ENCODE measurements around the gene MBD5.

DNA sequence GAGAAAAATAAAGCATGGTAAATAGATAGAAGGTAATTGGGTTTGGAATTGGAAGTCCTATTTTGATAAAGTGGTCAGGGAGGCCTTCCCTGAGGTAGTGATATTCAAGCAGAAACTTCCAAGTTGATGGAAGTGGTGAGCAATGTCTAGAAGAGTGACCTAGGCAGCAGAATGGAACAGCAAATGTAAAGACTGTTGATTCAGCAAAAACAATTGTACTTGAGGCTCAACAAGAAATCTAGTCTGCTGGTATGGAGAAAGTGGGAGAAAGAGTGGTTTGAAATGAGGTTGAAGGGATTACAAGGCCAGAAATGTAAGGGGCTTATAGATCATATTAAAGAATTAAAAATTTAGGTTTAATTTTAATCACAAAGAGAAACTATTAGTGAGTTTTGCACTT is 181.3 kb downstream of the MBD5 start:
- TF ChIP-seq, protein P1, sequence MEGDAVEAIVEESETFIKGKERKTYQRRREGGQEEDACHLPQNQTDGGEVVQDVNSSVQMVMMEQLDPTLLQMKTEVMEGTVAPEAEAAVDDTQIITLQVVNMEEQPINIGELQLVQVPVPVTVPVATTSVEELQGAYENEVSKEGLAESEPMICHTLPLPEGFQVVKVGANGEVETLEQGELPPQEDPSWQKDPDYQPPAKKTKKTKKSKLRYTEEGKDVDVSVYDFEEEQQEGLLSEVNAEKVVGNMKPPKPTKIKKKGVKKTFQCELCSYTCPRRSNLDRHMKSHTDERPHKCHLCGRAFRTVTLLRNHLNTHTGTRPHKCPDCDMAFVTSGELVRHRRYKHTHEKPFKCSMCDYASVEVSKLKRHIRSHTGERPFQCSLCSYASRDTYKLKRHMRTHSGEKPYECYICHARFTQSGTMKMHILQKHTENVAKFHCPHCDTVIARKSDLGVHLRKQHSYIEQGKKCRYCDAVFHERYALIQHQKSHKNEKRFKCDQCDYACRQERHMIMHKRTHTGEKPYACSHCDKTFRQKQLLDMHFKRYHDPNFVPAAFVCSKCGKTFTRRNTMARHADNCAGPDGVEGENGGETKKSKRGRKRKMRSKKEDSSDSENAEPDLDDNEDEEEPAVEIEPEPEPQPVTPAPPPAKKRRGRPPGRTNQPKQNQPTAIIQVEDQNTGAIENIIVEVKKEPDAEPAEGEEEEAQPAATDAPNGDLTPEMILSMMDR (IDR thresholded peaks at IDR 0.05) = no peak
- TF ChIP-seq TAF1 (IDR thresholded peaks at IDR 0.05; ENCODE audit: borderline replicate concordance, low read depth, low read length) = no peak
- TF ChIP-seq, protein P2, sequence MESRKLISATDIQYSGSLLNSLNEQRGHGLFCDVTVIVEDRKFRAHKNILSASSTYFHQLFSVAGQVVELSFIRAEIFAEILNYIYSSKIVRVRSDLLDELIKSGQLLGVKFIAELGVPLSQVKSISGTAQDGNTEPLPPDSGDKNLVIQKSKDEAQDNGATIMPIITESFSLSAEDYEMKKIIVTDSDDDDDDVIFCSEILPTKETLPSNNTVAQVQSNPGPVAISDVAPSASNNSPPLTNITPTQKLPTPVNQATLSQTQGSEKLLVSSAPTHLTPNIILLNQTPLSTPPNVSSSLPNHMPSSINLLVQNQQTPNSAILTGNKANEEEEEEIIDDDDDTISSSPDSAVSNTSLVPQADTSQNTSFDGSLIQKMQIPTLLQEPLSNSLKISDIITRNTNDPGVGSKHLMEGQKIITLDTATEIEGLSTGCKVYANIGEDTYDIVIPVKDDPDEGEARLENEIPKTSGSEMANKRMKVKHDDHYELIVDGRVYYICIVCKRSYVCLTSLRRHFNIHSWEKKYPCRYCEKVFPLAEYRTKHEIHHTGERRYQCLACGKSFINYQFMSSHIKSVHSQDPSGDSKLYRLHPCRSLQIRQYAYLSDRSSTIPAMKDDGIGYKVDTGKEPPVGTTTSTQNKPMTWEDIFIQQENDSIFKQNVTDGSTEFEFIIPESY (IDR thresholded peaks at IDR 0.05; ENCODE audit: borderline replicate concordance, low read depth) = no peak
- TF ChIP-seq, protein P3, sequence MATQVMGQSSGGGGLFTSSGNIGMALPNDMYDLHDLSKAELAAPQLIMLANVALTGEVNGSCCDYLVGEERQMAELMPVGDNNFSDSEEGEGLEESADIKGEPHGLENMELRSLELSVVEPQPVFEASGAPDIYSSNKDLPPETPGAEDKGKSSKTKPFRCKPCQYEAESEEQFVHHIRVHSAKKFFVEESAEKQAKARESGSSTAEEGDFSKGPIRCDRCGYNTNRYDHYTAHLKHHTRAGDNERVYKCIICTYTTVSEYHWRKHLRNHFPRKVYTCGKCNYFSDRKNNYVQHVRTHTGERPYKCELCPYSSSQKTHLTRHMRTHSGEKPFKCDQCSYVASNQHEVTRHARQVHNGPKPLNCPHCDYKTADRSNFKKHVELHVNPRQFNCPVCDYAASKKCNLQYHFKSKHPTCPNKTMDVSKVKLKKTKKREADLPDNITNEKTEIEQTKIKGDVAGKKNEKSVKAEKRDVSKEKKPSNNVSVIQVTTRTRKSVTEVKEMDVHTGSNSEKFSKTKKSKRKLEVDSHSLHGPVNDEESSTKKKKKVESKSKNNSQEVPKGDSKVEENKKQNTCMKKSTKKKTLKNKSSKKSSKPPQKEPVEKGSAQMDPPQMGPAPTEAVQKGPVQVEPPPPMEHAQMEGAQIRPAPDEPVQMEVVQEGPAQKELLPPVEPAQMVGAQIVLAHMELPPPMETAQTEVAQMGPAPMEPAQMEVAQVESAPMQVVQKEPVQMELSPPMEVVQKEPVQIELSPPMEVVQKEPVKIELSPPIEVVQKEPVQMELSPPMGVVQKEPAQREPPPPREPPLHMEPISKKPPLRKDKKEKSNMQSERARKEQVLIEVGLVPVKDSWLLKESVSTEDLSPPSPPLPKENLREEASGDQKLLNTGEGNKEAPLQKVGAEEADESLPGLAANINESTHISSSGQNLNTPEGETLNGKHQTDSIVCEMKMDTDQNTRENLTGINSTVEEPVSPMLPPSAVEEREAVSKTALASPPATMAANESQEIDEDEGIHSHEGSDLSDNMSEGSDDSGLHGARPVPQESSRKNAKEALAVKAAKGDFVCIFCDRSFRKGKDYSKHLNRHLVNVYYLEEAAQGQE (IDR thresholded peaks at IDR 0.05; ENCODE audit: low read depth, low read length) = no peak
- no peak for TF ChIP-seq EP300 (IDR thresholded peaks at IDR 0.05; ENCODE audit: borderline replicate concordance in 1 of 2, low read depth in 1 of 2, low read length in 1 of 2)
- no peak for TF ChIP-seq NRF1 (IDR thresholded peaks at IDR 0.05; ENCODE audit: low read depth, low read length)

Measured in SK-N-SH (cell line).